Fibroblast of skin of scalp (primary cell): ENCODE results near the gene DUOXA2. TPM values are rescaled to one million over a fixed set of nuclear protein-coding genes. Genes with fewer than 3 reads are reported as not detected.
"Not testable (repeated sequence)": the region's sequence is repeated elsewhere in the genome, so short reads cannot be mapped to it uniquely, and the experiment has no call there.

Source experiments
- DNase-seq: peaks from one replicate; pipeline ENCODE4 v3.0.0-alpha.2; 2013
- polyA plus RNA-seq, 2 experiments: library from polyadenylated mRNA; unstranded; fragments of 120-200 nt; gene quantifications; one replicate each; pipeline ENCODE4 v1.2.1, GENCODE V29; 2013; ENCODE audit not compliant: insufficient read length in 2 of 2

The DUOXA2 gene
- not detected for polyA plus RNA-seq (2013, experiment 1 of 2; ENCODE audit: insufficient read length)
- not detected for polyA plus RNA-seq (2013, experiment 2 of 2; ENCODE audit: insufficient read length)

DNA sequence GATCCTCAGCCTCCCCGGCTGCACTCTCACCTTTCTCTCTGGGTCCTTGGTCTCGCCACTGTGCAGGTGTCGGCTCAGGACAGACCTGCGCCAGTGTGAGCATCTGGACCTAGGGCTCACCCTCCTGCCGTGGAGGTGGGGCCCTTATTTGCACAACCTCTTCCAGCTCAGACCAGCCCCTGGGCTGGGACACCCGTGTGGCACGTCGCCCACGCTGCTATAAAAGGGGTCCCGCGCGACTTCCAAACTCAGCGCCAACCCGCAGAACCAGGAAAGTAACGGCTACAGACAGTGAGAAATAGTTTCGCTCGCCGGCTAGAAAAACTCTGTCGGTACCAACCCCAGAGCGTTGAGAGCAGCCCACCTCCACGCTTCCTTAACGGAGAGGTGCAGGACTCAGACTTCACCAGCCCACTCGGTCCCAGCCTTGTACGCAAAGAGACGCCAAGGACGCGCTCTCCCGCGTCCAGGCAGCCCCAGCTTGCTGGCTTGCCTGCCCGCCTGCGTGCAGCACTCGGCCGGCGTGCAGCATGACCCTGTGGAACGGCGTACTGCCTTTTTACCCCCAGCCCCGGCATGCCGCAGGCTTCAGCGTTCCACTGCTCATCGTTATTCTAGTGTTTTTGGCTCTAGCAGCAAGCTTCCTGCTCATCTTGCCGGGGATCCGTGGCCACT, at the start of gene DUOXA2, which contains the start of gene DUOX2:
Gene DUOXA2, plus strand, starts transcription at position 251 of the 675 bp plus-strand sequence. Its CDS starts 280 bp downstream, at position 531.
Gene DUOX2, minus strand, starts transcription at position 97 of the 675 bp plus-strand sequence. CDS start 761 bp downstream, outside the sequence.
- DNase-seq: no peak

DNA sequence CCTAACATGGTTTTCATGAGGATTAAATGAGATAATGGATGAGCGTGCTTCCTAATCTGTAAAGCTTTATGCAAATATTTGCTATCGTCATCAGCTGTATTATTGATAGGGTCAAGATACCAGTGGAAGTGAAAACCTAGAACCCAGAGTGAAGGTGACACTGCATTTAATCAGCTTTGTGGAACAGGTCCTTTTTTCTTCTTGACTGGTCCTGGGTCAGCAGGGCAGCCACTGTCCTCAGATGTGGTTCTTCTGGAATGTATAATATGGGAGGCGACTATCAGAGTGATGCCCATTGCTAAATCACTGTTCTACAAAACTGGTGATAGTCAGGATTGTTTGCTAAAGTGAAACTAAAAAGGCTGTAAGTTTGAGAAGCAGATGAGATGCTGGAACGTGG, 49.7 kb upstream of the DUOXA2 start:
- DNase-seq: no peak

DNA sequence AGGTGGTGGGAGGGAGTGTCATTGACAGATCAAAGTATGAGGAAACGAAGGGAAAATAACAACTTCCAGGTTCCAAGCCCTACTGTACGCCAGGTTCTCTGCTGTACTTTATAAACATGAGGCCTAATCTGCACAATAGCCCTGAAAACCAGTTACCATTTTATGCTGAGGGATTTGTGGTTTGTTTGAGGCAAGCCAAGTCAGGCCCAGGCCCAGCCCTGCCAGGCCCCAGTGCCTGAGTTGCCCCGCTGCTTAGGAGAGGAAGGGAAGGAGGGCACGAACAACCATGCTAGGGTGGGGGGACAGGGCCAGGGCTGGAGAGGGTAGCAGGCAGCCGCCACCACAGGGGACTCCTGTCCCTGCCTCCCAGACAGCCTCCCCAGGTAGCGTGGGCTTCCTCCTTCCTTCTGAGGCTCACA, 44.2 kb upstream of the DUOXA2 start:
- DNase-seq: not testable (repeated sequence)

DNA sequence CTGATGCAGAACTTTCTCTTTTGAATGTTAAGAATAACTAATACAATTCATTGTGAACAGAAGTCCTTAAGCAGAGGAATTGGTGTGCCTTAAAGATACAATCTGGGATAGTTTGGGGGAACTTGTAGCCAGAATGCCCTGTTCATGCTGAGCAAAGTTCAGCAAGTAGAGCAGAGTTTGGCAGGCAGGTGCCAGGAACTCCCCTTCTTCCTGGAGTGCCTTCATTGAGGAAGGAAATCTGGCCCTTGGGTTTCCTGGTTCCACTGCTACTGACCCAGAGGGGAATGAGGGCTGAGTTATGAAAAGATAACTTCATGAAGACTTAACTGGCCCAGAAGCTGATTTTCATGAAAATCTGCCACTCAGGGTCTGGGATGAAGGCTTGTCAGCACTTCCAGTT, 40.5 kb upstream of the DUOXA2 start:
- not testable (repeated sequence) for DNase-seq

DNA sequence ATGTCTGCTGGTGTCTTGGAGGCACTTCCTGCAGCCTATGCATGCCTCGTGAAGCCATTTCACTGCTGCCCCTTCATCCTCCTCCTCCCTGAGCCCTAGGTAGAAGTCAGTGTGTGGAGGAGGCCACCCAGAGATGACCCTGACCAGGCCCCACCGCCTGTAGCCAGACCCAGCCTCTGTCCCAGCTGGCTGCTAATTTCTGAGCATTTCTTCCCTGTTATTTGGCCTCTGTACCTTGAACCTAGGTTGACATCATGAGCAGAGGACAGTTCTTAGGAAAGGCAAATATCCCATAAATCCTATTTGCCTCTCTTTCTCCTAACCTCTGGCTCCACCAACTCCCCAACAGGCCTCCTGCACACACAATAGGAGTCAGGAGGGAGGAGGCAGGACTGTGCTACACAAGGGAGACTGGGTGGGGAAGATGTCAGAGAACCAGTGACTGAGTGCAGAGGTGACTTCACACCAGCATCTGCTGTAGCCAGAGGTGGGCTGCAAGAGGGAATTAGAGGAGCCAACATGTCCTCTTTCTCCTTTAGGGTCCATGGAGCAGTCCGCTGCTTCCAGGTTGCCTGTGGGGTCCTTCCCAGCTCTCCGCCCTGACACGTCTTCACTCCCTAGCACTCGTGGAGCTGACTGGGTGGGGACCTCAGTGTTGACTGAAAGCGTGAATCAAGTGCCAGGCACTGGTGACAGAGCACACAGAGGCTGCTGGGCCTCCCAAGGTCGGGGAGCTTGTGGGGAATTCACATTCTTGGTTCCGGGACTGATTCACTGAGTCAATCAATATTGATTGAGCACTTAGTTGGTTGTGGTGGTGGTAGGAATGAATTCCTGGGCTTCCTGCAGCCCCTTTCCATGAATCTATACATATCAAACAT, 38.4 kb upstream of the DUOXA2 start:
- not testable (repeated sequence) for DNase-seq

DNA sequence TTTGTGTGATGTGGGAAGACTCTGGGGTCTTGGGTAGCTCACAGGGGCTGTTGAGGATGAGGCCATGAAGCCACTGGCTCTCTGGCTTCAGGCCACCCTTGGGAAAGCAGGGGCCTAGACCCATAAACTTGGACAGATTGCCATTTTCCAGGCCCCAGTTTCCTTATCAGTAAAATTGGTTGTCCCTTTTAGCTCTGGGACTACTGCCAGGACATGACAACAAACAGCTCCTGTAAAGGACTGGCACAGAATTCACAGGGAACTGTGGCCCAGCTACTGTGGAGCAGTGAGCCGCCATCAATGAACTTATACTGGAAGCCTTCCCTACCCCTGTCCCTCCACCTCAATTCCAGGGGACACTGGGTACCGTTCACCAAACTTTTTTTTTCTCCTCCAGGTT, 36.7 kb upstream of the DUOXA2 start:
- DNase-seq: not testable (repeated sequence)

DNA sequence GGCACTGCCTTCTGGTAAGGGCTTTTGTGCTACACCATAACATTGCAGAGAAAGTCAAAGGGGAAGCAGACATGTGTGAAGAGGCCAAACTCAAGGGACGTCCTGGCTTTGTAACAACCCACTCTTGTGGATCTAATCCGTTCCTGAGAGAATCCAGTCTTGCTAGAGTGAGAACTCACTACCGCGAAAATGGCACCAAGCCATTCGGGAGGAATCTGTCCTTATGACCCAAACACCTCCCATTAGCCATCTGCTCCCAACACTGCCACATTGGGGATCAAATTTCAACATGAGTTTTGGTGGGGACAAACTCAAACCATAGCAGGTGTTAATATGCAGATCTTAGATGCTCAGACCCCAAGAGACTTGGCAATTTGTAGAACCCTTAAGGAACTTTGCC, 34.9 kb upstream of the DUOXA2 start:
- not testable (repeated sequence) for DNase-seq

DNA sequence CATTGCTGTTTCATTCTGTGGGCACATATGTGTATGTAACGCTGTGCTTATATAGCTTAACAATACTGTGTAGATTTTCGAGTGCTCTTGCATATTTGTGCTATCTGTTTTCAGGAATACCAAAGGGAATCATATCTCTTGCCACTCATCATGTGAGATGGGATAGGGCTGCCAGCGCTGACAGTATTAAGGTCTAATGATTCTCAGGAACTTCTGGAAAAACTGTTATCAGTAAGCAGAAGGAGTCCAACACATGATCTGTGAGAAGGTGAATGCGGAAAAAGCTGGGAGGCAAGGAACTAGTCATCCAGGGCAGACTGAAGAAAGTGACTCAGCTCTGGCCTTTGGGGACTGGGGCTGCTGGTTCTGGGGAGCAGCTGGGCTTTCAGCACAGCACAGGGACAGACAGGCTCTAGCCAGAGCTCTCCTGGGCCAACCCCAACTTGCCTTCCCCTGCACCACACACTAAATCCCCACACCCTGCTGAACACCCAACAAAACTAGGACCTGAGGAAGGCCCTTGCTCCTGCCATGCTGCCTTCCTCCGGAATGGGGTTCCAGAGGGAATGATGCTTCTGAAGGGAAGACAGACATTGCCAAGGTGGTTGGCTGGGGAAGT, 34.4 kb upstream of the DUOXA2 start:
- DNase-seq: not testable (repeated sequence)

DNA sequence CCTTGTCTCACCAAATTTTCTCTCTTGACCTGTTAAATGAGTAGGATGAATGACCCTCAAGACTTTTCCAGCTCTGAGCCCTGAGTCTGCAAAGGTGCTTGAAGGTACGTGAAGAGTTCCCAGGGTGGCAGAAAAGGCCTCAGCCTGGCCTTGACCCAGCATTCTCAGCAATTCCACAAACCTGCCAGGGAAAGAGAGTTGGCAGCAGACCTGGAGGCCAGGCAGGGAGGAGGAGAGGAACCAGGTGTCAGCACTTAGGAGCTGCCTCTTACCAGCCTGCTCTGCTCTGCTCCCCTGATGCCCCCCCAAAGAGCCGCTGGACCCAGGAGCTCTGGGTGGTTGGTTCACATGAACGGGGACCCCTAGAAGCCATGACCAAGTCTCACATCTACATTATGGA, 33.5 kb upstream of the DUOXA2 start:
- DNase-seq: not testable (repeated sequence)

DNA sequence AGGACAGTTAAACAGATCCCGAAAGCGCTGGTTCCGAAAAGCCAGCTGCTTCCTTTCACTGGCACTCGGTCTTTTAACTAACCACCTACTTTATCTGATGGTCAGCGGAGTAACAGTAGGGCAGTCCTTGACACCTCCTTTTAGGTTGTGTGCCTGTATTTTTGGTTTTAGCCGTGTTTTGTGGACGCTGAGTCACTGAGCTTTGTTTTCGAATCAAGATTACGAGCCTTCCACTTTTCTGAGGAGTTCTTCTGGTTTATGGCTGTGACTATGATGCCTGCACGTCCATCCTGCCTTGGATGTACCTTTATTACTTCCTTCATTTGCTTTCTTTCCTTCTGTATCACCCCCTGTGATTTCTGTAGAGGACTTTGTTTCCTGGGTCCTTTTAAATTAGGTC, 31.7 kb upstream of the DUOXA2 start:
- not testable (repeated sequence) for DNase-seq

DNA sequence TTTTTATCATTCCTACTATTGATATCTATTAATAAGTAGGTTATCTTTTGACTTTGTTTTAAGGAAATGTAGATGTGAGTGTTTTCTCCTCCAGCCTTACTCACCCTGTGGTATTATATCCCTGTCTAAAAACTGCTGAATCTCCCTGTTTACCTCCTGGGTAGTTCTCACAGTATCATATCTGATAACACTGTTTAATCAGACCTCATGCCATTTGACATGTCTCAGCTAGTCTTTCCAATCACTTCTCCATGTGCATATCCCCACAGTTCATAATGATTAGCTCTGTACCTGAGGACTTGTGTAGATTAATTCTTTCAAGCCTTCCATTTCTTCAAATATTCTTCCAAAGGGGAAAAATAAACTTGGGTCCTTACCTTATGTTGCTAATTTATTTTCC, 30.9 kb upstream of the DUOXA2 start:
- DNase-seq: no peak

DNA sequence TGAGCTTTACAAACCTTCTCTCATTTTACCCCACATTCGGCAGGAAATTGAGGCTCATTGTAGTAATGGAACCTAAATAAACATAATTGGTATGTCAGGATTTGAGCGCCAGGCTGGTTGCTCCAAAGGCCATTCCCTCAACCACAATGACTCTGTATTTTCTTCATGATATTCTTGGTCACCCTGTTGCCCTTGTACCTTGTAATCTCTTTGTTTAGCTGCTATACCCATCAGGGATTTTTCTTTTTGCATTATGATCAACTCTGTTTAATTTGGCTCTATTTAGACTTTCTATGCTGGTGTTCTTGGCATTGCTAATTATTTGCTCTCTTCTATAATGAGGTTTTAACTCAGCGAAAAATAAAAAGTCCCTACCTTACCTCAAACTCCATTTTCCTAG, 30.0 kb upstream of the DUOXA2 start:
- no peak for DNase-seq

DNA sequence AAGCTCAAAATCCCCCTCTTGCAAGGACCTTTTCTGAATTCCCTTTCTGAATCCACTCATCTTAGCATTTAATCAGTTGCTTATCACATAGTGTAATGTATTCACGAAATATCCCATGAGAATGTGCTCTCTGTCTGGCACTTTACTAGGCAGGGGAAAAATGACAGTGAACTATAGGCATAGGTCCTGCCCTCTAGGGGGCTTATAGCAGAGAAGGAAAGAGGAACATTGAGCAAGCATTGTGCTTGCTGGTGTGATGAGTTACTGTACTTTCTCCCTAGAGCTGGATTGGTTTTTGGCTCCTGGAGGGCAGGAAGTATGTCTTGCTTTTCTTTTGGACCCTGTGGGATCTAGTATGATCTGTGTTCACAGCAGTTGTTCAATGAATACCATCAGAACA, 26.6 kb upstream of the DUOXA2 start:
- no peak for DNase-seq

DNA sequence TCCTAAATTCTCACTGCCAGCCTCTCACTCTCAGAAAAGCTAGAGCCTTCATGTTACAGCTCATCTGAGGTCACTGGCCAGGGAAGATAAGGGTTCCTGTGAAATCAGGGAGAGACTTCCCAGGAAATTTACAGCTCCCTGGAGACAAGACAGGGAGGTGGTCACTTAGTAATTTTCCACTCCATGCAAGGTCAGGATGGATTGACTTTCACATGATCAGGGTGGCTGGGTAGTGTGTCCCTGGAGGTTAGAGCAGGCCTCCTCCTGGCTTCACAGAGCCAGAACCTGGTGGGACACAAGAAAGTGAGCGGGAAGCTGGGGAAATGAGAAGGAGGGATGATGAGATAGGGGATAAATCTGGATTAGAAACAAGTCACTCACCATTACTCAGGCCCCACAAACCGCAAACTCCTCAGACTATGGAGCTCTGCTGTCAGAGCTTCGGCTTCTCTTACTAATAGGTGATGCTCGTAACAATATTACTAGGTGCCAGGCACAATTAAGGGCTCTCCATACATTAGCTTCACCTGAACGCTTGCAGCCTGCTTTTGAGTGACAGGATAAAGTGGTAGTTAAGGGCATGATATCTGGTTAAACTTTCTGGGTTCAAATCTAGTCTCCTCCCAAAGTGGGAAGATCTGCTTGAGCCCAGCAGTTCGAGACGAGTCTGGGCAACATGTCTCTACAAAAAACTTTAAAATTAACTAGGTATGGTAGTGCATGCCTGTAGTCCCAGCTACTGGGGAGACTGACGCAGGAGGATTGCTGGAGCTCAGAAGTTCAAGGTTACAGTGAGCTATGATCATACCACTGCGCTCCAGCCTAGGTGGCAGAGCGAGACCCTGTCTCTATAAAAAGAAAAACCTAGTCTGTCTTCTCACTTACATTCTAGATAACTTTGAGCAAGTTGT, 25.1 kb upstream of the DUOXA2 start:
- DNase-seq: no peak

DNA sequence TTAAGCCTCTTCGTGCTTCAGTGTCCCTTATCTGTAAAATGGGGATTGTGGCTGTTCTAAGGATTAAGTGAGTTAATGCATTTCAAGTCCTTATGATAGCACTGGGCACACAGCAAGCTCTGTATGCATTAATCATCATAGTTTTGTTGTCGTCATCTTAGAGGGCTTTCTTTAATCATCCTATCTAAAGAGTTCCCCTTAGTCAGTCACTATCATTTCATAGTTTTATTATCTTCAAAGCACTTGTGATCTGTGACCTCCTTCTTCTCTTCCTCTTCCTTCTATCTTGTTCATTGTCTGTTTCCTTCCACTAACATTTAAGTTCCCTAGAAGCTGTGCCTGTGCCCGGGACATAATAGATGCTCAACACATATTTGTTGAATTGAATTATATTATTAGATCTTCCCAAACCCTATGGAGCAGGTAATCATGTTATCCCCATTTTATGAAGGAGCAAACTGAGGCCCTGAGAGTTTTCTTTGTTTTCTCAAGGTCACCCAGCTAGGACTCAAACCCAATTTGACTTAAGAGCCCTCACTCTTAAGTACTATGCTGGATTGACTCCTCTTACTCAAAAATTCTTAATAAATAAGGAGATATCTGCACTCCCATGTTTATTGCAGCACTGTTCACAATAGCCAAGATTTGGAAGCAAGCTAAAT, 24.3 kb upstream of the DUOXA2 start:
- DNase-seq: no peak

DNA sequence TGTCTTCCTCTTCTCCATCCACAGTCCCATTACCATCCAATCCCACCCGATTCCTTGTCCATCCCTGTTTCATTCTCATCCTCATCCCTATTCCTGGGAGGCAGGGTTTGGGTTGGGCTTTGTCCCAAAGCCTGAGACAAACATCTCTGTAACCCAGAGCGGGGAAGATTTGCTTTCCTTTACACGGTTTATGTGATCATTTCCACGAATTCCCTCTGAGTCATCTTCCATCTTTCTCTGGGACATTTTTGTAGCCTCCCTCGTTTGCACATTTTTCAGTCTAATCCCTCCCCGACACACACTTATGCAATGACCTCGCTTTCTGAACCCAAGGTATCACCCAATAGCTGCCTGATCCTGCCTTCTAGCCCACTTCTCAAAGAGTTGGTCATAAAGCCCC, 23.0 kb upstream of the DUOXA2 start:
- DNase-seq: peak; percentile 31

DNA sequence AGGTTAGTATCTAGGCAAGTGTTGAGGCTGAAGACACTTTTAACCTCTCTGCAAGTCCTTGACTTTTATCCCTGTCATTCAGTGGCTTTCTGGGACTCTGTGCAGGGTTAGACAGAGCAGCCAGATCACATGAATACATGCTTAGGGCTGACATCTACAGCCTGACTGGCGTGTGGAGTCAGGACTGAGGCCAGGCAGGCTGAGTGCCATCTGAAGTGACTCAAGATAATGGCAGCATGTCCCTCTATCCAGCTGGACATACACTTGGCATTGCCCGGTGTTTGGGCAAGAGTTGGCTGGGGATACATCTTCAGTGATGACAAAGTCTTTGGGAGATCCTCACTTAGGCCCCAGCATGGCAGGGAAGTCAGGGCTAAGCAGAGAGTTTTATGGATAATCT, 22.6 kb upstream of the DUOXA2 start:
- DNase-seq: no peak

DNA sequence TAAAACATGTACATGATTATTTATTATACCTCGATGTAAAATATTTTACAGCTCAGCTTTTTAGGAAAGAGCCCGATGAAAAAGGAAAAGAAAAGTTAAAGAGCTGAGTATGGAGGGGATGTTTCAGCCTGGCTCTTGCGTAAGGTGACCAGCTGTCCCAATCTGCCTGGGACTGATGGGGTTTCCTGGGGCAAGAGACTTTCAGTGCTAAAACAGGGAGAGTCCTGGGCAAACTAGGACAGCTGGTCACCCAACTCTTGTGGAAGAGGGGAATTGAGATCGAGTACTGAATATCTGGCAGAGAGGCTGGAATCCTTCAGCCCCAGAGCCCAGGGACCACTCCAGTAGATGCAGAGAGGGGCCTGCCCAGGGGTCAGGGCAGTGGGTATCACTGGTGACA, 21.1 kb upstream of the DUOXA2 start:
- DNase-seq: no peak

DNA sequence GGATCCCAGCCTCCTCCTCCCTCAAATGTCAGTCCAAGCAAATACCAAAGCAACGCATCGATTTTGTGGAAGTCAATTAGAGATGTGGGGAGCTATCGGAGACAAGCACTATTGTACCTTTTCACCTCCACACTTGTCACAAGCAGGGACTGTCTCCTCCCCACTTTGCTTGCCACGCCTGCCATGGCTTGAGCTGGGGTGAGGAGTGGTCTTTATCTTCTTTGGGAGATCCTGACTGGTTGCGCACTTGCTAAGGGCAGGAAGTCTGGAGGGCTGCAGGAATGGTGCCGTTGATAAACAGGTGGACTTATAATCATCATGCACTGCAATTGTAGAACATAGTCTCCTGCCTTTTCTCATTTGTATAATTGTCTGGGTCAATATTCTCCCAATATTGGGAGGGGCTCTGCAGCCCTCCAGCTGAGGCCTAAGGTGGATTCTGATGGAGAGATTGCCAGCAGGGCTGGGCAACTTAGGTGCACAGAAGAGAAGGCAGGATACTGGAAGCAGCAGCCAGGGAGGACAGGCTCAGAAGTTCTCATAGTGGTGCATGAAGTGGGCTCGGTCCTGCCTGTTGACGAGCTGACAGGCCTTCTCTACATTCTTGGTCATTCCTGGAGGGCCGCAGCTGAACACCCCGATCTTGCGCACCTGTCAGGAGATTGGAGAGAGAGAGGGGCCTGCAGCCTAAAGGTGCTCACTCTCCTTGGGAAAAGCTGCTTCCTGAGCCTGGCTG, 20.3 kb upstream of the DUOXA2 start:
- DNase-seq: no peak

DNA sequence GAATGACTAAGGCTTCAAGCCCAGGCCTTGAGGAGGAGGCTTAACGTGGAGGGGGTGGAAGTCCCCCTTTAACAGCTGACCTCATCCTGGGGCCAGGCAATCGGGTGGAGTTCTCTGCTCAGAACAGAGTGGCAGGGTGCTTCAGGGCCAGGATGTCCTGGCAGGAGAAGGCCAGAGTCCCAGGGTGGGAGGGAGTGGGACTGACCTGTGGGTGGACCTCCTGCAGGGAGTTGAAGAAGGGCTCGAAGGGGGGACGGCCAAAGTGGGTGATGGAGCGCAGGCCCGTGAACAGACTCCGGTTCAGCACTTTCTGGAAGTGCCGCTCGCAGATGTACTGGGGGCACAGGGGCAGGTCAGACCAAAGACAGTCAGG, 19.8 kb upstream of the DUOXA2 start:
- DNase-seq: no peak

DNA sequence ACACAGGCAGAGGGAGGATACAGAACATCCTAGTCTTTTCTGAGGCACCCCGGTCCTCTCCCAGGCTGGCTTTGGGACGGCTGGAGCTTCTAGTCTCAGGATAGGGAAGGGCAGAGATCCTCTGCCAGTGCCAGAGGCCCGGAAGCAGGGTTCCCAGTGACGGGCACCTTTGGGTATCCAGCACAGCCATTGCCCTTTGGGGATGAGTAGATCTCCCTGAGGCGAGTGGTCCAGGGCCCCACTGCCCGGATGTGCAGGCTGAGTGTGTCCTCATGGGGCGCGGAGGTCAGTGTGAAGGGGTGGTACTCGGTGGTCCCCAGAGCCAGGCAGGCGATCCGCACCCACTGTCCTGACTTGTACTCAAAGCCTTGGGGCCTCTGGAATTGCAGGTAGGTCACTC, 18.5 kb upstream of the DUOXA2 start:
- no peak for DNase-seq
